OCI-LY3 (cell line): ENCODE measurements around the gene B3GAT3.
"Not testable (repeated sequence)": the region's sequence is repeated elsewhere in the genome, so short reads cannot be mapped to it uniquely, and the experiment has no call there.

Experiments used
- EZH2phosphoT487 ChIP-seq: fragments of 200-600 bp; shearing (Covaris generic); IDR thresholded peaks from 2 replicates; pipeline ENCODE4 v1.6.1; 2018; ENCODE audit warnings: antibody characterized with exemption, mixed run types, low read depth
- TF ChIP-seq, protein P1 (sequence below): fragments of 200-600, 300-600 bp; sonication (generic); IDR thresholded peaks from 2 replicates; pipeline ENCODE4 v1.5.1; 2014; ENCODE audit warnings: antibody characterized with exemption, low read length, low read depth

DNA sequence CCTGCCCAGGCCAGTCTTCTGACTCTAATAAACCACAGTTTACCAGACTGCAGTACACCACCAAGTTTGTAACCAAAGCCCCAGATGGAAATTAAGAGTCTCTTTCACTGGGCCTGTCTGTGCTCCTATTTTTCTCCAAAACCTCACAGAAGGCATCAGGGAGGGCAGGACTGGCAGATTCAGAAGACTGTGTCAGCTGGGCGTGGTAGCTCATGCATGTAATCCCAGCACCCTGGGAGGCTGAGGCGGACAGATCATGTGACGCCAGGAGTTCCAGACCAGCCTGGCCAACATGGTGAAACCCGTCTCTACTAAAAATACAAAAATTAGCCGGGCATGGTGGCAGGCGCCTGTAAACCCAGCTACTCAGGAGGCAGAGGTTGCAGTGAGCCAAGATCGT, 36.4 kb downstream of the B3GAT3 start:
- TF ChIP-seq, protein P1, sequence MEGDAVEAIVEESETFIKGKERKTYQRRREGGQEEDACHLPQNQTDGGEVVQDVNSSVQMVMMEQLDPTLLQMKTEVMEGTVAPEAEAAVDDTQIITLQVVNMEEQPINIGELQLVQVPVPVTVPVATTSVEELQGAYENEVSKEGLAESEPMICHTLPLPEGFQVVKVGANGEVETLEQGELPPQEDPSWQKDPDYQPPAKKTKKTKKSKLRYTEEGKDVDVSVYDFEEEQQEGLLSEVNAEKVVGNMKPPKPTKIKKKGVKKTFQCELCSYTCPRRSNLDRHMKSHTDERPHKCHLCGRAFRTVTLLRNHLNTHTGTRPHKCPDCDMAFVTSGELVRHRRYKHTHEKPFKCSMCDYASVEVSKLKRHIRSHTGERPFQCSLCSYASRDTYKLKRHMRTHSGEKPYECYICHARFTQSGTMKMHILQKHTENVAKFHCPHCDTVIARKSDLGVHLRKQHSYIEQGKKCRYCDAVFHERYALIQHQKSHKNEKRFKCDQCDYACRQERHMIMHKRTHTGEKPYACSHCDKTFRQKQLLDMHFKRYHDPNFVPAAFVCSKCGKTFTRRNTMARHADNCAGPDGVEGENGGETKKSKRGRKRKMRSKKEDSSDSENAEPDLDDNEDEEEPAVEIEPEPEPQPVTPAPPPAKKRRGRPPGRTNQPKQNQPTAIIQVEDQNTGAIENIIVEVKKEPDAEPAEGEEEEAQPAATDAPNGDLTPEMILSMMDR: not testable (repeated sequence)
- not testable (repeated sequence) for TF ChIP-seq EZH2phosphoT487
